ENCODE results near the gene CDH23.

CDH23 gene

GRCh38 chr10:71767420-71768035 lies 370.8 kb downstream of the CDH23 start:
- no peak for FAIRE-seq

GRCh38 chr10:71769279-71769823 lies 372.6 kb downstream of the CDH23 start:
- FAIRE-seq = peak; percentile 39

DNA sequence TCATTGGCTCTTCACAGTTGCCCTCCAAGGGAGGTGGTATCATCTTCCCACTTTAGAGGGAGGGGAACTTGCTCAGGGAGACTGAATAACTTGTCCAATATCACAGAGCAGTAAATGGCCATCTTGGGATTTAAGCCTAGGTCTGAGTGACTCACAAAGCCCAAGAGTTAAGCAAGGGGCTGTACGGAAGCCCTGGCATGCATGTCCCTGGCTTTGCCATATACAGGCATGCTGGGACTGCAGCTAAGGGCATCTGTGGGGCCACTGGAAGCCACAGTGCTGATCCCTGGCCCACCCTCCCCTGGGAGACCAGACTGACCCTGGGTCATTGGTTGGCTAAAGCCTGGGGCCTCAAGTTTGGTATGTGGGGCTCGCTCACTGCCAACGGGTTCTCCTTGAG lies 373.5 kb downstream of the CDH23 start:
- FAIRE-seq = no peak

GRCh38 chr10:71770789-71771188 lies 374.1 kb downstream of the CDH23 start:
- FAIRE-seq = no peak

DNA sequence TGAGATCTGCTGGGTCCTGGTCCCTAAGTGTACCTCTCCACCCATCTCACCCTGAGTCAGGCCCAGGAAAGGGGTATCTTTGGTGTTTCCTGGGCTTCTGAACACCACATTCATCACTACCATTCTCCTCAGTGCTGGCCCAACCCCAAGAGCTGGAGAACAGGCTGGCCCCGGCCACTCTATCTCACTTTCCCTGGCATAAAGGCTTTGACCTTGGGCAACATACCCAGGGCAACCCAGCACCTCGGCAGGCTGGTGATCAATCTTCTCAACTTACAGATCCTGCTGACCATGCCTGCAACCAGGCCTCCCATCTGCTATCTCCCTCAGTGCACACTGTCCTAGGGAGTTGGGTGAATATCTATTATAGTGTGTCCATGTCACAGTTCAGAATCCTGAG lies 374.5 kb downstream of the CDH23 start:
- no peak for FAIRE-seq

GRCh38 chr10:71771821-71772617 lies 375.3 kb downstream of the CDH23 start:
- no peak for FAIRE-seq

DNA sequence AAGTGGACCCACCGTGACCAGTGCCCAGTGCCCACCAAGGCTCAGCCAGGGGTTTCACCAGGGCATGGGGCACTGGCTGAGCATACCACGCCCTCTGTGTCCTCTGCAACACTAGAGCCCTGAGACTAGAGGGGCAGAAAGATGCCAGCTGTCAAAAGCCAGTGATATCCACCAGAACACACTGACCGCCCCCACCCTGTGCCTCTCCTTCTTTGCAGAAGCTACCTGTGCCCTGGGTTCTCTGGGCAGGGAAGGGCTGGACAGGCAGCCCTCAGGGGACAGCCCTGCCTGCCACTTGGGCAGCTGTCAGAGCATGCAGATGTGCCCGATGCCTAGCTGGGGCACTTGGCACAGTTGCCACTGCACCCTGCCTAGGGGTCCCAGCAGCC lies 376.1 kb downstream of the CDH23 start:
- FAIRE-seq = no peak

DNA sequence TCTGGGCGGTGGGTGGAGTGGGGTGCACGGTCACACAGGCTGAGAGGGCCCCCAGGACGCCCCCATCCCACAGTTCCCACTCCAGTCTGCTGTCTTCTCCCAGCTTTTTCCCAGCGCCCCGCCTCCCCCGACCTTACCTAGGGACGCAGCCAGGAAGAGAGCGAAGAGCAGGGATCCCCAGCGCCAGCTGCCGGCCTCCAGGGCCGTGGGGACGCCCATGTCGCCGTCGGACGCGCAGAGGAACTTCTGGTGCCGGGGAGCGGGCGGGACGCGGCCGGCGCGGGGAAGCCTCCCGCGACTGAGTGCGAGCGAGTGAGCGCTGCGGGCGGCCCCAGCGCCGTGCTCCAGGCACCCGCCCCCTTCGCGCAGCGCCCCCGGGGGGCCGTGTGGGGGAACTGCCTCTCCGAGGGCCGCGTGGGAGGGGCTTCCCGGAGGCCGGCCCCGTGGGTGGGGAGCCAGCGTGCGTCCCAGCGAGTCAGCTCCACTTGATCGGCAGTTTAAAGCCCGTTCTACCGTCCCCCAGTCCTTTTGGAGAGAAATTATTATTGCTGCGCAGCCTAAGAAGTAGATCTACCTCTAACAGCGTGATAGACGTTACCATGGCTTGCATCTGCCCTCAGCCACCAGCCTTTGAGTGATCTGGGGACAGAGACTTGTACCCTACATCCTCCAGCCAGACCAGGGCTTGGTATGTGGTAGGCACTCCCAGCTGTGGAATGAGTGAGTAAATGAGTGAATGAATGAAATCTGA lies 376.7 kb downstream of the CDH23 start, which contains the start of gene VSIR:
TSS of gene VSIR (minus strand) at position 300 of the 751 bp plus-strand sequence. CDS start at position 219, 81 bp downstream.
- FAIRE-seq = no peak

DNA sequence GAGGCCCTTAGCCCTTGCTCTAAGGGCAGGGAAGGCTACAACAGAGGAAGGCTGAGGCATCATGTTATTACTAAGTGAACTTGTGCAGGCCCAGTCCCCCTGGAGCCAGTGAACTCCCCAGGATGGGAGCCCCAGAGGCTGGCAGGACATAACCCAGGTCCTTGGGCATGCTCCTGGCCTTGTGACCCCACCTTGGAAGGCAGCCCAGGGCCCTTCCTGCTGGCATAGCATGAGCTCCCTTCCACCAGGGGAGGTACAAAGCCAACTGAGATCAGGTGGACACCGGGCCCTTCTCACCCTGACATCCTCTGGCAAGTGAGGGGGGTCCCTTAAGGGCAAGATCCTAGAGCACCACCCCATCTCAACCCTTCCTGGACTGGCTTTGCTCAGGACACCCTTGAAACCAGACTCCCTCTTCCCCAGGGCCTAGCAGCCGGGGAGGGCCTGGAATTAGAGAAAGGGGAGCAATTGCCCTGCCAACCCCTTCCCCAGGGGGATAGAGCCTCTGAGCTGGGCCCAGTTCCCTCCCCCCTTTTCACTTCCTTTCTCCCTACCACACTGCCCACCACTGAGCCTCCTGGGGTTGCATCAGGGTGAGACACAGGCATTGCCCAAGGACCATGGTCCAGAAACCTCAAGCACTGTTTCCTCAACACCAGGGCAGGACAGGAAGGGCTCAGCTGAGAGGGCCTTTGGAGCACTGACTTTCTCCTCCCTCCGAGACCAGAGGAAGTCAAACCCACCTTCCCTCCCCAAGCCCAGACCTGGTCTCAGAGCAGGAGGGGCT lies 378.4 kb downstream of the CDH23 start:
- FAIRE-seq = no peak

DNA sequence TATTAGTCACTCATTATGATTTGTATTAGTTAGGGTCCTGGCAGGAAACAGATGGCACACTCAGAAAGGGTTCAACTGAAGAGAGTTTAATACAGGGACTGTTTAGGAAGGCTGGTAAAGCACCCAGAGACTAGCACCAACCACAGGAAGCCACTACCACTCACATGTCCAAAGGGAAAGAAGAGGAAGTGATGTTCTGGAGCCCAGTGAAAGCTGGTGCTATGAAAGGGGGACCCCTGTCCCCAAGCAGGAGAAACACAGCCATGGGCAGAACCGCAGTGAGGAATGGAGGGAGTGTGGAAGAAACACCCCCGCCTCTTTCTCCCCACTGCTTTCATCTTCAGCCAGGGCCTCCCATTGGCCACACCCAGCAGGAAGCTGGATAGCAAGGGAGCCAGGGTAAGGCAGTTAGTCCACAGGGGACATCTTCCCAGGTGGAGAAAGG lies 379.8 kb downstream of the CDH23 start:
- no peak for FAIRE-seq

DNA sequence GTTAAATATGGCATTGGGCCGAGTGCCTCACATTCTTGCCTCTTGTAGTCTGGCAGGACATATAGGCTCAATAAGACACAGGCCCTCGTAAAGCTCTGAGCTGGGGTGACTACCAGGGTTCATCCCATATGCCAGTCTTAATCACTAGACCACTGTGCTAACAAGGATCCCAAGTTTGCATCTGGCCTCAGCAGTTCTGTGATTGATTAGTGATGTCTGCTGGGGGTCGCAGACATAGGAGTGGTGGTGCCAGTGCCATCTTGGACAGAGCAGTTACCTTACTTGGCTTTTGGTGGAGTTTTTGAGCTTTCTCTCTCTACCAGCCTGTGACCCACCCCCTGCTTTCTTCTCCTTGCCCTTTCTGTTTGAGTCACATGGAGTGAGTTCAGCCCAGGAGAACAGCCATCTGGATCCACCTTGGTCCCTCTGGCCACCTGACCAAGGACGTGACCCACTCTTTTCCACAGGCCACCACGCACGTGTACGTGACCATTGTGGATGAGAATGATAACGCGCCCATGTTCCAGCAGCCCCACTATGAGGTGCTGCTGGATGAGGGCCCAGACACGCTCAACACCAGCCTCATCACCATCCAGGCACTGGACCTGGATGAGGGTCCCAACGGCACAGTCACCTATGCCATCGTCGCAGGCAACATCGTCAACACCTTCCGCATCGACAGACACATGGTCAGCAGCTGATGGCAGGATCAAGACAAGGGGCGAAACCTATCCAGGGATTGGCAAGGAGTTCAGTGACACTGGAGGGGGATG lies 380.7 kb downstream of the CDH23 start:
- FAIRE-seq = no peak

GRCh38 chr10:71778071-71778825 lies 381.5 kb downstream of the CDH23 start:
- no peak for FAIRE-seq

DNA sequence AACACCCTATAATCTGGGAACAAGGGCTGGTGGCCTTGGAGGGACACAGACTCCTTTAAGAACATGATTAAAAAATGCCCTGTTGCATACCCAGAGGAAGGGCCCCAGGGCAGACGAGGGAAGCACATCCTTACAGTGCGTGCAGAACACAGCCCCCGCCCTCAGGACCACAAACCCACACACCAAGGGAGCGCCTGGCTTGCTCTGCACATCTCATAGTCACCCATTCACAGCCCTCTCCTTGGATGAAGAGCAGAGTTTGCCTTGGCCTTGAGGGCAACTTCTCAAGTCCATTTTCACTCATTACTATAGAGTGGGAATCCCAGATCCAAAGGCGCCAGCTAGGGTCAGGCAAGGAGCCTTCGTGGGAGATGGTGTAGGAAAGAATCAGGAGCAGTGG lies 382.9 kb downstream of the CDH23 start:
- no peak for FAIRE-seq

DNA sequence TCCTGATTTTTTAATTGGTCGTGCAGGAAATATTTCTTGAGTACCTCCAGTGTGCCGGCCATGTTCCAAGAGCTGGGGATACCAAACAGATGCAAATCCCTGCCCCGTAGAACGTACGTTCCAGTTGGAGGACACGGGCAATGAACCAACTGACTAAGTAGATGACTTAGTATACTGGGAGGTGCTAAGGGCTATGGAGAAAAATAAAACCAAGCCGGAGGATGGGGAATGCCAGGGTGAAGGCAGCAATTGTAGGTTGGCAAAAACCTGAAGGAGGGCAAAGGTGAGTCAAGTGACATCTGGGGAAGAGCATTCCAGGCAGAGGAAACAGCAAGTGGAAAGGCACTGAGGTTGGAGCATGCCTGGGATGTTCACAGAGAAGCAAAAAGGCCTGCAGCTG lies 383.4 kb downstream of the CDH23 start:
- no peak for FAIRE-seq

DNA sequence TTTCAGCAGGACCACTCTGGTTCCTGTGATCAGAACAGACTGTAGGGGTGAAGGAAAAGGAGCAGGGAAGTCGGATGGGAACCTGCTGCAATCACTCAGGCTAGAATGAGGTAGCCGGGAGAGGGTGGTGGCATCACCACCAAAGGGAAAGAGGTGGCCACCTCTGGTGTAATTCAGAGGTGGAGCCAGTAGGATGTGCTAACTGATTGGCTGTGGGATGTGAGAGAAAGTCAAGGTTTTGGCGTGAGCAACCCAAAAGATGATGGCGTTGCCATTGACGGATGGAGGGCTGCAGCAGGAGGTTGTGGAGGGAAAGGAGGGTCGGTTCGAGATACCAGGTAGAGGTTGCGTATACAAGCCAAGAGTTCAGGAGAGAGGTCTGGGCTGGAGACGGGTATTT lies 384.0 kb downstream of the CDH23 start:
- no peak for FAIRE-seq

GRCh38 chr10:71782221-71782916 lies 385.6 kb downstream of the CDH23 start:
- no peak for FAIRE-seq

DNA sequence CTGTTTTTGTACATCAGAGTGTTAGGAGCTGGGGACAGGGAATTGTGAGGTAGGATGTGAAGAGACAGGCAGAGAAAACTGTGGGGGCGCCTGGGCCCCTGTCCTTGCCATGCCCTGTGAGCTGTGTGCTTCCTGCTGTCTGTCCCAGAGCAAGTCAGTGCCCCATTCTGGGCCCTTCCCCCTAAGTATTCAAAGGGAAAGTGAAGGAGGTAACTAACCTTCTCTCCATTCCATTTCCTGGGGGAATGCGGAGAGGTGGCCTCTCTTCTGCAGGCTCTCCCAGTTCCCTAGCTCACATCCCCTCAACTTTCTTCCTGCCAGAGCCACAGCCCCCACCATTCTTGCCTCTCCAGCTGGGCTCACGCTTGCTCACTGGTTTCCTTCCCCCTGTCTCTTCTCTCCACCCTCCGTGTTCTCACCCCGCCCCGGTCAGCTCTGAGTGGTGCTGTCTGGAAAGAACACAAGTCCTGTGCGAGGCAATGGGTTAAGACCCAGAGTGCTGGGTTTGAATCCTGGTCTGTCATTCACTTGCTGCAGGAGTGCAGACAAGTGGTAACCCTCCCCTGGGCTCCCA lies 386.3 kb downstream of the CDH23 start:
- no peak for FAIRE-seq

DNA sequence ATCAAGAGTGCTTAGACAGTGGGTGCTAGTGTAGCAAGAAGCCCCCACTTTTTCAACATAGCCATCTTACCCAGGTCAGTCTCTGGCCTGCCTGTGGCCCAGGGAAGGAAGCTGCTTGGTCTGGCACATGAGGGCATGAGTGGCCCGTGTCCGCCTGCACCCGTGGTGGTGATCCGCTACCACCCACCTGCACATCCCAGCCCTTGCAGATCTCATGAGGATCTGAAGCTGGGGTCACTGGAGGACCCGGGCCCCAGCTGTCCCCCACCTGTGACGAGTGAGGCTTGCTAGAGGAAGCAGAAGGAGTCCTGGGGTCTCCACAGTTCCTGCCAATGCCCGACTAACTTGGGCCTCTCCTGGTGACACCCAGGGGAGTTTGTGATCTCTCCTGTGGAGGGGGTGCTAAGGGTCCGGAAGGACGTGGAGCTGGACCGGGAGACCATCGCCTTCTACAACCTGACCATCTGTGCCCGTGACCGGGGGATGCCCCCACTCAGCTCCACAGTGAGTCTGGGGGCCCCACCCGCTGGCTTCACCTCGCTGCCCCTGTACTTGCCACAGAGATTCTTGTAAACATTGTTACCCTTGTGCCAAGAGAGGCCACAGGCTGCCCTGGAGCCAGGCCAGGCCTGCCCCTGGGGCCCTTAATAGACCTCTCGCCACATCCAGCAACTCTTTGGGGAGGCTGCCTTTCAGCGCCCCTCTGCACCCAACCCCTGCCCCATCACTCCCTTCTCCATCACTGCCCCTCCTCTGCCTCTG lies 387.4 kb downstream of the CDH23 start:
- no peak for FAIRE-seq

GRCh38 chr10:71784679-71785272 lies 388.1 kb downstream of the CDH23 start:
- FAIRE-seq = no peak
